CD1c-positive myeloid dendritic cell (primary cell): ENCODE data around the gene CWC15.
"Not testable (repeated sequence)": the region's sequence is repeated elsewhere in the genome, so short reads cannot be mapped to it uniquely, and the experiment has no call there.

ENCODE experiments used
- DNase-seq: peaks from one replicate; pipeline ENCODE4 v3.0.0-alpha.2; 2016; ENCODE audit errors: extremely low spot score

CWC15 gene

GRCh38 chr11:94973099-94973968, at the start of gene CWC15, which contains the start of gene KDM4D:
Gene CWC15 (minus strand): TSS chr11:94973556. CDS start chr11:94972185, 1,371 bp downstream.
Gene KDM4D (plus strand): TSS chr11:94973709. CDS start chr11:94997373, 23,664 bp downstream.
- DNase-seq = peak; percentile 97

- DNase-seq = not testable (repeated sequence)
Measured at GRCh38 chr11:95021468-95021867, 48.1 kb upstream of the CWC15 start.

GRCh38 chr11:95016139-95016538, 42.8 kb upstream of the CWC15 start:
- no peak for DNase-seq

GRCh38 chr11:95014184-95014821, 40.9 kb upstream of the CWC15 start:
- no peak for DNase-seq

GRCh38 chr11:95011376-95011775, 38.0 kb upstream of the CWC15 start:
- no peak for DNase-seq

GRCh38 chr11:95005642-95006041, 32.3 kb upstream of the CWC15 start:
- no peak for DNase-seq

GRCh38 chr11:95003716-95004115, 30.4 kb upstream of the CWC15 start:
- DNase-seq = no peak

- no peak for DNase-seq
Measured at GRCh38 chr11:94998285-94998684, 24.9 kb upstream of the CWC15 start.

- no peak for DNase-seq
Measured at GRCh38 chr11:94997437-94997836, 24.1 kb upstream of the CWC15 start.

GRCh38 chr11:94993400-94993943, 20.1 kb upstream of the CWC15 start:
- no peak for DNase-seq

- no peak for DNase-seq
Measured at GRCh38 chr11:94988748-94989147, 15.4 kb upstream of the CWC15 start.

- no peak for DNase-seq
Measured at GRCh38 chr11:94987378-94987777, 14.0 kb upstream of the CWC15 start.

- DNase-seq = no peak
Measured at GRCh38 chr11:94975599-94975998, 2.2 kb upstream of the CWC15 start.

GRCh38 chr11:94974178-94974577, 822 bp upstream of the CWC15 start:
- DNase-seq = no peak

GRCh38 chr11:94972700-94973098, 657 bp downstream of the CWC15 start:
- peak; percentile 20 for DNase-seq

- peak; percentile 9 for DNase-seq
Measured at GRCh38 chr11:94968334-94968958, 4.9 kb downstream of the CWC15 start.

- DNase-seq = no peak
Measured at GRCh38 chr11:94964934-94965333, 8.4 kb downstream of the CWC15 start.

GRCh38 chr11:94961255-94961654, 12.1 kb downstream of the CWC15 start:
- DNase-seq = no peak

- no peak for DNase-seq
Measured at GRCh38 chr11:94960488-94960887, 12.9 kb downstream of the CWC15 start.

- DNase-seq = no peak
Measured at GRCh38 chr11:94959179-94959578, 14.2 kb downstream of the CWC15 start.

GRCh38 chr11:94958121-94958696, 15.1 kb downstream of the CWC15 start:
- no peak for DNase-seq

- DNase-seq = no peak
Measured at GRCh38 chr11:94956963-94957362, 16.4 kb downstream of the CWC15 start.
